ENCODE measurements around the gene TSPYL1.
"Not testable (repeated sequence)": the region's sequence is repeated elsewhere in the genome, so short reads cannot be mapped to it uniquely, and the experiment has no call there.

The TSPYL1 gene

GRCh38 chr6:116279232-116280160 lies at the start of gene TSPYL1:
Gene TSPYL1, minus strand, starts transcription at chr6:116279930. Its CDS starts 100 bp downstream, at chr6:116279830.
- peak; percentile 94 for DNase-seq

- no peak for DNase-seq
Measured at GRCh38 chr6:116329156-116329555, 49.4 kb upstream of the TSPYL1 start.

DNA sequence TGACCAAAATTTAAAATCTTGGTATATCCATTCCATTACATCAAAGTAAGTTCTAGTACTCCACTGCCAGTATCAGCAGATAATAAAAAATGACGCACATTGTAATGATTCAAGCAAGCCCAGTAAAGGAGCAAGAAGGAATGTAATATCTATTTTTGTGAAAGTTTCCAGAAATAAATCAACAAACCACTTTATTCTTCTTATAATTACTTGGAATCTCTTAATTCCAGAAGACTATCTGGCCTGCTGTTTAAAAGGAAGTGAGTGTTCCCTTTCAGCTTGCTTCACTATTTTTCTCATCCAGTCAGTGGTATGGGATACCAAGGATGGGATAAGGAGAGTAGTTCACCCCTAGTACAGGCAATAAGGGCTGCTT lies 48.8 kb upstream of the TSPYL1 start:
- DNase-seq = no peak

- no peak for DNase-seq
Measured at GRCh38 chr6:116327803-116328527, 48.2 kb upstream of the TSPYL1 start.

DNA sequence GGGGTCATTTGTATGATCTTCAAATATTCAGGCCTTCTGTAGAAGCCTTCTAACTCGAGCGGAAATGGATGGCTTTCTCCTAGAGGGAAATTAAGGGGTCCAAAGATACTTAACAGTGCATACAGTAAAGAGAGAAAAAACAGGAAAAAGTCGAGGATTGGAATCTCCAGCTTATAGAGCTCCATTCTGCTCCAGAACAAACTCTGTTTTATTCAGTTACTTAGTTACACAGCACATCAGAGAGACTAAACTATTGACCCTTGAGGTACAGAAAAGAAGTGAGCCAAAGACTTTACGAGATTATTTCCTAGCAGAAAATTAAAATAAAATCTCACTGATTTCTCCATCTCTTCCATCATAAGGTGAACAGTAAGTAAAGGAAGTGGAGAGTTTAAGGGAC lies 47.3 kb upstream of the TSPYL1 start:
- no peak for DNase-seq

DNA sequence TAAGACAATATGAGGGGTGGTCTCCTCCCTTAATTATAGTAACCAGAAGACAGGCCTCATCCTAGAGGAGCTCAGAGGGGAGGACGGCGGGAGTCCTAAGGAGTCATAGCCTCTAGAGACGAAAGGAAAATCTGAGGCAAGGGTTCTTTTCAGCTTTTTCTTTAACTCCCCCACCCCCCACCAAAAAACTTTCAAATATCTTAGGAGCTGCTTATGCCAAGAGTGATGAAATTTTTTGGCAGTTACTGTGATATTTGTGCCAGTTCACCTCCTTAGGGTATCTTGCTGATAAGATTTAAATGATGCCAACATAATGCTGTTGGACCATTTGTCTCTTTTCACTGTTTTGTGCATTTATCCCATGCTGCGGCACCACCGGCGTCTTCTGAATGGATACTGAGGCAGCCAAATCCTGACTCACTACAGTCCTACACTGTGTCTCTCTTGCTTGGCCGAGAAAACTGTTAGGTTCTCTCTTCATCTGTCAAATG lies 46.5 kb upstream of the TSPYL1 start:
- no peak for DNase-seq

GRCh38 chr6:116325634-116326132 lies 46.0 kb upstream of the TSPYL1 start:
- DNase-seq = not testable (repeated sequence)

DNA sequence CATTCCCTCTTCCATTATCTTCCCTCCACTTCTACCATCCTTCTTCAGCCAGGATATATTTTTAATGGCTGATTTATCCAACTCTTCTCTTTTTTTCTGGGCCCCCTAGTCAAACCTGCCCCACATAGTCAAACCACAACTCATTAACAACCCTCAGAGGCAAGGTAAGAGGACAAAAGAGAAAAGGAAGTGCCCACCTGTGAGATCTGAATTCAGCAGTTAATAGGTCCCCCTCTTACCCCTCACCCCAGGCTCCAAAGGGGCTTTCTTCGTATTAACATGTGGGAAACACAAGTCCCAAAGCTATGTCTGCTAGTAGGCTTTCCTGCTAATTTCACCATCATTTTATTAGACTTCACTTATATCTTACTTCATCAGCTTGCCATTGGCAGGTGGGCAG lies 44.1 kb upstream of the TSPYL1 start:
- DNase-seq = no peak

DNA sequence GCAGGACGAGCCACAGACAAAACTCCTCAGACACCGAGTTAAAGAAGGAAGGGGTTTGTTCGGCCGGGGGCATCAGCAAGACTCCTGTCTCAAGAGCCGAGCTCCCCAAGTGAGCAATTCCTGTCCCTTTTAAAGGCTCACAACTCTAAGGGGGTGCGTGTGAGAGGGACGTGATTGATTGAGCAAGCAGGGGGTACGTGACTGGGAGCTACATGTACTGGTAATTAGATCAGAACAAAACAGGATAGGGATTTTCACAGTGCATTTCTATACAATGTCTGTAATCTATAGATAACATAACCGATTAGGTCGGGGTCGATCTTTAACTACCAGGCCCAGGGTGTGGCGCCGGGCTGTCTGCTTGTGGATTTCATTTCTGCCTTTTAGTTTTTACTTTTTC lies 42.2 kb upstream of the TSPYL1 start:
- DNase-seq = not testable (repeated sequence)

GRCh38 chr6:116316772-116317467 lies 37.2 kb upstream of the TSPYL1 start:
- DNase-seq = no peak

DNA sequence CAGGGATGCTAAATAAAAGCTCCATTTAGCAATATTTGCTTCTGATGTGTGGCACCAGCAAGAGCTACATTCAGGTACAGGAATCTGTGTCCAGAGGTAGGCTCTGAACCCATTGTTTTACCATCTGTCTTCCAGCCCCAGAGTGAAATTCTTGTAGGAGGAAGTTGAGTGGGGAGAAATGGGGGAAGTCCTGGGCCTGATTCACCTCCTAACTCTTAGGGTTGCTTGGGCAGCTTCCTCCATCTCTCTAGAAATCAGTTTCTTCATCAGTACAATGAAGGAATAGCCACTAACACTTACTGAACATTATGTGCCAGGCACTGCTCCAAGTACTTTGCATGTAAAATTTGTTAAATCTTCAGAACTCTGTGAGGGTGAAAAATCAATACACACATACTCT lies 35.1 kb upstream of the TSPYL1 start:
- DNase-seq = no peak

GRCh38 chr6:116314218-116314617 lies 34.5 kb upstream of the TSPYL1 start:
- no peak for DNase-seq

GRCh38 chr6:116313101-116313776 lies 33.5 kb upstream of the TSPYL1 start:
- DNase-seq = no peak

DNA sequence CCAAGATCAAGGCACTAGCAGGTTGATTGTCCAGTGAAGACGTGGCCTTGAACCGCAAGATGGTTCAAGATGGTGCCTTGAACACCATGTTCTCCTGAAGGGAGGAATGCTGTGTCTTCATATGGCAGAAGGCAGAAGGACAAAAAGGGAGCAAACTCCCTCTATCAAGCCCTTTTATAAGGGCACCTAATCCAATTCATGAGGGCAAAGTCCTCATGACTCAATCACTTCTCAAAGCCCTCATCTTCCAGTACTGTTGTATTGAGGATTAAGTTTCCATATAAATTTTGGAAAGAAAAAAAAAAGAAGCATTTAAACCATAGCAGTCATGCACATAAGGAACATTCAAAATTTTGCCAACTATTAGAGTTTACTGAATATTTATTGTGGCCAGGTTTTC lies 29.9 kb upstream of the TSPYL1 start:
- DNase-seq = no peak

DNA sequence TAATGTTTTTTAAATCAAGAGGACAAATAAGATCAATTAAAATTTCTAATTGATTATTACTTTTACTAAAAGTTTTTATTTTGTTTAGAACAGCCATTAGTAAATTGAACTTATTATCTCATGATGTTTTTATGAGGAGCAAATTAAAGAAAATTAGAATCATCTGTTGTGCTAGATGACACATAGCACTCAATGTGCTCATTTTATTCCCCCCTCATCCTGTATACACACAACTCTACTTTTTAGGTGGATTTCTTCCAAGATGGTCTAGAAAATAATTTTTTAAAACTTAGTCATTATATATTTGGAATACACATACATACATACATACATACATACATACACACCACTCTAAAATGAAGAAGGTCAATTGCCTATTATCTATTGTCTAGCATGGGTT lies 29.3 kb upstream of the TSPYL1 start:
- DNase-seq = no peak

DNA sequence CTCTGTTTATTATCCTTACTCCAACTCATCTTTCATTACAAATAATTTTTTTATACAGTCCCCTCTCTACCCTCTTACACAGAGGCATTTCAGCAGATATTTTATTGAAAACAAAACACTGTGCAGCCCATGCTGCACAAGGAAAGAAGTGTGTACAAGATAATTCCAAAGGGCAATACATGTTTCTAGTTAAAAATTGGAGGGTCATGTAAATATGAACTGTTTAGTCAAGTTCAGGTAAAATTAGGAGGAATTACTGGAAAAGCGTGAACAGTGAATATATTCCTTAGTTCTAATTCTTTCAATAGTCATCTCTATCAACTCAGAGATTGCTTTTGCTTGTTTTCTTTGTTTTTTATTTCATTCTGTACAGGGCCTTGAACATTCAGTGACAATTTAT lies 27.9 kb upstream of the TSPYL1 start:
- DNase-seq = no peak

DNA sequence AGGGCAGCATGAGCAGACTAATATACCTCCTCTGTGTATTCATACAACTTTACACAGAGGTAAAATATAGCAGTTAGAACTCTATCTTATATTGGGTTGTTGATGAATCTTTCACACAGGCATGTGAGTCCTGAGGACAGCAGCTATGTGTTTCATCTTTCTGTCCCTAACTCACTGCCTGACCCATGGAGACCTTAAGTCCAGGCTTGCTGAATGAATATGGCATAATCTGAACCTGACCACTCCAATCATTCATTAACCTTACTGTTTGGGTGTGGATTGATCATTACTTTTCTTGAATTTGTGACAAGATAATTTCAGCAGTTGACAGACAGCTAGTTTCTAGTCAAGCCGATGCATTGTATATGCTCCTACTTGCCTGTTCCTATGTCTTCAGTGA lies 27.3 kb upstream of the TSPYL1 start:
- no peak for DNase-seq

DNA sequence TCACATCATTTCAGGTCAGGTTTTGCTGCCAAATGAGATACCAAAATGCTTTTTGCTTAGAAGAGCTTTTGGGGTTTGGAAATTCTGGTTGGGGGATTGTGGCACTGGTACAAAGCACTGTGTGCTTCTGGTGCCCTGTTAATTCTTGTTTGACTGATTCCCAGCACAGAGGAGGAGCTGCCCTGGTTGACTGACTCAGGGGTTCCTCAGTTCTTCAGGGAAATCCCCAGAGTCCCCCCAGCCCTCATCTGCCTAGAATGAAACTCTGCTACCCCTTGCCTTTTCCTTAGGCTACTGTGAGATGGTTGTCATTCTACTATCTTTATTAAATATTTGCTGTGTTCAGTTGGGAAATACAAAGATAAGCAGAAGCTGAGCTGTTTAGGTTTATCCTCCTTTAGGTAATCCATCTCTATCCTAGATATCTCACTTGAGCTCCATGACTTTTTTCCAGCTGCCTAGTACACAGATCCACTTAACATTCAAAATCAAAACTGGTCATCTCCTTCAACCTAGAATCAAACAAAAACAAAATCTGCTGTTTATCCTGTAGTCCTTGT lies 24.9 kb upstream of the TSPYL1 start:
- DNase-seq = no peak

GRCh38 chr6:116301104-116301503 lies 21.4 kb upstream of the TSPYL1 start:
- no peak for DNase-seq

GRCh38 chr6:116300566-116300965 lies 20.8 kb upstream of the TSPYL1 start:
- DNase-seq = no peak

GRCh38 chr6:116298973-116299372 lies 19.2 kb upstream of the TSPYL1 start:
- no peak for DNase-seq

DNA sequence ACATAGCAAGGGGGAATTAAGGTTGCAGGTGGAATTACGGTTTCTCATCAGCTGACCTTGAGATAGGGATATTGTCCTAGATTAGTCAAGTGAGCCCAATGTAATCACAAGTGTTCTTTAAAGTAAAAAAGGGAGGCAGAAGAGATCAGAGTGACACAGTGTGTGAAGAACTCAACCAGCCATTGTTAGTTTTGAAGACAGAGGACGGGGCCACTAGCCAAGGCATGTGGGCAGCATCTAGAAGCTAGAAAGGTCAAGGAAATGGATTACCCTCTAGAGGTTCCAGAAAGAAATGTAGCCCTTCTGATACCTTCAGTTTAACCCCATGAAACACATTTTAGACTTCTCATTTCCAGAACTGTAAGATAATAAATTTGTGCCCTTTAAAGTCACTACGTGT lies 18.5 kb upstream of the TSPYL1 start:
- DNase-seq = no peak
